ENCODE data around the gene EXOC3L4.

GRCh38 chr14:103050935-103051334 is 43.6 kb upstream of the EXOC3L4 start:
- TF ChIP-seq ARNTL (CRISPR knock-in tag; IDR thresholded peaks at IDR 0.05; ENCODE audit: borderline replicate concordance, low read depth) (no peak), PATZ1 (CRISPR knock-in tag; IDR thresholded peaks at IDR 0.05; ENCODE audit: borderline replicate concordance) (no peak), SNAI2 (CRISPR knock-in tag; IDR thresholded peaks at IDR 0.05) (no peak), CREB5 (CRISPR knock-in tag; IDR thresholded peaks at IDR 0.05; ENCODE audit: low read depth) (no peak), ZFP3 (CRISPR knock-in tag; IDR thresholded peaks at IDR 0.05) (no peak), ISL1 (CRISPR knock-in tag; IDR thresholded peaks at IDR 0.05) (no peak), POU6F1 (CRISPR knock-in tag; IDR thresholded peaks at IDR 0.05; ENCODE audit: borderline replicate concordance, low read depth) (no peak), ZFP30 (CRISPR knock-in tag; IDR thresholded peaks at IDR 0.05) (no peak), RARB (CRISPR knock-in tag; IDR thresholded peaks at IDR 0.05) (no peak), BACH2 (CRISPR knock-in tag; IDR thresholded peaks at IDR 0.05; ENCODE audit: borderline replicate concordance) (no peak), ZNF70 (CRISPR knock-in tag; IDR thresholded peaks at IDR 0.05) (no peak), ESRRG (CRISPR knock-in tag; IDR thresholded peaks at IDR 0.05) (no peak), CSDC2 (CRISPR knock-in tag; IDR thresholded peaks at IDR 0.05) (no peak)
